PC-9 (cell line): Measurements from ENCODE around the gene TRAPPC3L. TPM values are rescaled to one million over a fixed set of nuclear protein-coding genes. Genes with fewer than 3 reads are reported as not detected.

Source experiments
- BruUV-seq: library from RNA; stranded (reverse); fragments of 400-500 nt; replicated peaks from 2 replicates; lab custom pipeline; 2021; lab: Mats Ljungman, UMichigan
- CTCF ChIA-PET: fragments of 300-600 bp; sonication (Branson Sonifier 250); formaldehyde crosslinking; loops from one replicate; lab custom pipeline; 2022; ENCODE audit warnings: antibody characterized with exemption; lab: Charles Lee
- POLR2A ChIA-PET: fragments of 300-600 bp; sonication (Branson Sonifier 250); formaldehyde crosslinking; loops from one replicate; lab custom pipeline; 2022; ENCODE audit warnings: antibody characterized with exemption; ENCODE audit not compliant: unreplicated experiment; lab: Charles Lee
- DNase-seq, 2 experiments: peaks; one replicate each; pipeline versions ENCODE4 v3.0.0 to v3.0.0-alpha.2; 2015 to 2022; ENCODE audit warnings: mixed read lengths in 1 of 2
- H2AFZ ChIP-seq: fragments of 200-600 bp; sonication (generic); 2 replicates; pipeline ENCODE4 v1.8.1; 2017; ENCODE audit warnings: antibody characterized with exemption
- H3F3A ChIP-seq: fragments of 200-600 bp; sonication (generic); 2 replicates; pipeline ENCODE4 v1.8.1; 2017; ENCODE audit warnings: antibody characterized with exemption, mild to moderate bottlenecking, low read depth; ENCODE audit not compliant: insufficient read depth
- H3K27ac ChIP-seq: fragments of 200-600 bp; sonication (generic); 2 replicates; pipeline ENCODE4 v1.6.1; 2016; ENCODE audit warnings: mixed run types
- H3K27me3 ChIP-seq: fragments of 200-600 bp; sonication (generic); 2 replicates; pipeline ENCODE4 v1.6.1; 2016; ENCODE audit warnings: low read depth, mixed run types; ENCODE audit not compliant: insufficient read depth
- H3K36me3 ChIP-seq: fragments of 200-600 bp; sonication (generic); 2 replicates; pipeline ENCODE4 v1.6.1; 2016; ENCODE audit warnings: low read depth, mixed run types
- H3K4me1 ChIP-seq: fragments of 200-600 bp; sonication (generic); replicated peaks from 2 replicates; pipeline ENCODE4 v1.6.1; 2016; ENCODE audit warnings: mixed run types; ENCODE audit not compliant: insufficient read depth
- H3K4me2 ChIP-seq: fragments of 200-600 bp; sonication (generic); 2 replicates; pipeline ENCODE4 v1.6.1; 2017; ENCODE audit warnings: mixed run types
- H3K4me3 ChIP-seq: fragments of 200-600 bp; sonication (generic); 2 replicates; pipeline ENCODE4 v1.6.1; 2016; ENCODE audit warnings: mixed run types
- H3K79me2 ChIP-seq: fragments of 200-600 bp; sonication (generic); 2 replicates; pipeline ENCODE4 v1.6.1; 2017; ENCODE audit warnings: low read depth, mixed run types
- H3K9me2 ChIP-seq: fragments of 200-600 bp; sonication (generic); 2 replicates; pipeline ENCODE4 v1.8.1; 2017; ENCODE audit warnings: mild to moderate bottlenecking; ENCODE audit not compliant: insufficient read depth
- H3K9me3 ChIP-seq: fragments of 200-600 bp; sonication (generic); 2 replicates; pipeline ENCODE4 v1.8.1; 2016; ENCODE audit warnings: low read depth; ENCODE audit not compliant: insufficient read depth
- H4K20me1 ChIP-seq: fragments of 200-600 bp; sonication (generic); 2 replicates; pipeline ENCODE4 v1.8.1; 2017; ENCODE audit not compliant: insufficient read depth
- EZH2 ChIP-seq: fragments of 200-600 bp; sonication (generic); IDR thresholded peaks from 2 replicates; pipeline ENCODE4 v1.8.0; 2017; ENCODE audit warnings: antibody characterized with exemption, low read depth
- intact Hi-C: fragments of 100-400 bp; cut with micrococcal nuclease; formaldehyde crosslinking; loops from one replicate; pipeline ENCODE4 v1.10.0; 2022; ENCODE audit not compliant: unreplicated experiment
- total RNA-seq: library from RNA; stranded (reverse); gene quantifications from 2 replicates; pipeline ENCODE4 v1.2.3, GENCODE V29; 2021
- TF ChIP-seq, protein P1 (sequence below): fragments of 200-600 bp; sonication (generic); conservative IDR thresholded peaks from 2 replicates; pipeline ENCODE4 v1.6.1; 2017; ENCODE audit warnings: mixed run types, antibody characterized with exemption, mild to moderate bottlenecking, moderate library complexity

TRAPPC3L gene
- total RNA-seq, 1 experiment from 2014 or later, result not detected

DNA sequence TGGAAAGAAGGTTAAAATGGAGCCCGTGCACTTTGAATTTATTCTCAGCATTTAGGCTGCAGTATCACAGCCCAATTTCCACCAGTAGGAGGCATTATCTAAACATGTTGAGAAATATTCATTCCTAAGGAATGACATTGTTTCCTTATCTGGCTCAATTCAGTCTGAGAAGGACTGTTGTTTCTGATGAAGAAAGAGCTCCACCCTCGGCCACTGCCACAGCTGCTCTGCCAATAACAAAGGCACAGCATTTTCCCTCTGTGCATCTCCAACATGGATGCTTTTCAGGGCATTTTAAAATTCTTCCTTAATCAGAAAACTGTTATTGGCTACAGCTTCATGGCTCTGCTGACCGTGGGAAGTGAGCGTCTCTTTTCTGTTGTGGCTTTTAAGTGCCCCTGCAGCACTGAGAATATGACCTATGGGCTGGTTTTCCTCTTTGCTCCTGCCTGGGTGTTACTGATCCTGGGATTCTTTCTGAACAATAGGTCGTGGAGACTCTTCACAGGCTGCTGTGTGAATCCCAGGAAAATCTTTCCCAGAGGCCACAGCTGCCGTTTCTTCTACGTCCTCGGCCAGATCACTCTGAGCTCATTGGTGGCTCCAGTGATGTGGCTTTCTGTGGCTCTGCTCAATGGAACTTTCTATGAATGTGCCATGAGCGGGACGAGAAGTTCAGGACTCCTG lies 33.9 kb downstream of the TRAPPC3L start, which contains the start of gene CALHM5:
CALHM5 (plus strand) TSS at position 216 of the 687 bp plus-strand sequence; CDS start at position 274, 58 bp downstream.
- H3K36me3 ChIP-seq, result no peaks in the 10 kb centered on the region
- H4K20me1 ChIP-seq, result no peaks in the 10 kb centered on the region
- ChIA-PET CTCF (interaction anchor here (0.5 to 1.2 kb wide), 5 partner anchors 60 to 938 kb away, joined by 3 to 5 read pairs (median 3); partner anchors contain the start of gene RWDD1), POLR2A (interaction anchor here (0.5 to 0.9 kb wide), 4 partner anchors 15 to 233 kb away, joined by 3 to 6 read pairs (median 4); no protein-coding TSS in a partner anchor)
- BruUV-seq, result no TSS peak
- no peak within 1 kb of the TSS for H2AFZ ChIP-seq
- H3K79me2 ChIP-seq, result no peaks in the 10 kb centered on the region
- no peak within 1 kb of the TSS for H3K4me2 ChIP-seq
- no peaks in the 10 kb centered on the region for H3F3A ChIP-seq
- H3K27ac ChIP-seq, result no peak within 1 kb of the TSS
- TF ChIP-seq, protein P1, sequence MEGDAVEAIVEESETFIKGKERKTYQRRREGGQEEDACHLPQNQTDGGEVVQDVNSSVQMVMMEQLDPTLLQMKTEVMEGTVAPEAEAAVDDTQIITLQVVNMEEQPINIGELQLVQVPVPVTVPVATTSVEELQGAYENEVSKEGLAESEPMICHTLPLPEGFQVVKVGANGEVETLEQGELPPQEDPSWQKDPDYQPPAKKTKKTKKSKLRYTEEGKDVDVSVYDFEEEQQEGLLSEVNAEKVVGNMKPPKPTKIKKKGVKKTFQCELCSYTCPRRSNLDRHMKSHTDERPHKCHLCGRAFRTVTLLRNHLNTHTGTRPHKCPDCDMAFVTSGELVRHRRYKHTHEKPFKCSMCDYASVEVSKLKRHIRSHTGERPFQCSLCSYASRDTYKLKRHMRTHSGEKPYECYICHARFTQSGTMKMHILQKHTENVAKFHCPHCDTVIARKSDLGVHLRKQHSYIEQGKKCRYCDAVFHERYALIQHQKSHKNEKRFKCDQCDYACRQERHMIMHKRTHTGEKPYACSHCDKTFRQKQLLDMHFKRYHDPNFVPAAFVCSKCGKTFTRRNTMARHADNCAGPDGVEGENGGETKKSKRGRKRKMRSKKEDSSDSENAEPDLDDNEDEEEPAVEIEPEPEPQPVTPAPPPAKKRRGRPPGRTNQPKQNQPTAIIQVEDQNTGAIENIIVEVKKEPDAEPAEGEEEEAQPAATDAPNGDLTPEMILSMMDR, result peak; percentile 72
- TF ChIP-seq EZH2, result no peak
- peak in 1 of 2 experiments; percentile 76 for DNase-seq
- intact Hi-C loops, result no loop called here
- no peak within 1 kb of the TSS for H3K4me3 ChIP-seq
- no peaks in the 10 kb centered on the region for H3K4me1 ChIP-seq
- no peaks in the 10 kb centered on the region for H3K27me3 ChIP-seq
- no peaks in the 10 kb centered on the region for H3K9me3 ChIP-seq
- no peaks in the 10 kb centered on the region for H3K9me2 ChIP-seq

DNA sequence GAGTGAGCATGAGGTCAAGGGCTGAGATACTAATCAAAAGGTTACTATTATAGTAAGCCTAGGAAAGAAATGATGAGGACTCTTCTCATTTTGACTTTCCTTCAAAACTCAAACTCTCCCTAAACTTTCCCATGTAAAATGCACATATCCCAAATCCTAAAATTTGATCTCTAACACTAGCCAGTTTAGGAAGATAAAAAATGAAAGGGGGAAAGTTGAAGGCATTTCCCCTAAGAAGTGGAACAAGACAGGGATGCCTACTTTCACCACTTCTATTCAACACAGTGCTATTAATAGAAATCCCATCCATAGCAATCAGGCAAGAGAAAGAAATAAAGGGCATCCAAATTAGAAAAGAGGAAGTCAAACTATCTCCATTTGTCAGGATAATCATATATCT lies 37.0 kb downstream of the TRAPPC3L start:
- no peaks in the 10 kb centered on the region for H3K9me2 ChIP-seq
- no peak overlapping the region for H2AFZ ChIP-seq
- 0 out of 2 replicates have a peak, but pooled peaks cover 7% of the 10 kb centered on the region for H3K27me3 ChIP-seq
- intact Hi-C loops, result no loop called here
- H4K20me1 ChIP-seq, result no peaks in the 10 kb centered on the region
- no peak overlapping the region for H3K4me3 ChIP-seq
- BruUV-seq, result no TSS peak
- ChIA-PET CTCF (no interaction called here), POLR2A (no interaction called here)
- no peaks in the 10 kb centered on the region for H3F3A ChIP-seq
- no peak overlapping the region for H3K4me2 ChIP-seq
- TF ChIP-seq EZH2, result no peak
- TF ChIP-seq, protein P1, result no peak
- no peaks in the 10 kb centered on the region for H3K9me3 ChIP-seq
- H3K36me3 ChIP-seq, result no peaks in the 10 kb centered on the region
- no peak overlapping the region for H3K27ac ChIP-seq
- no peaks in the 10 kb centered on the region for H3K4me1 ChIP-seq
- no peak for DNase-seq
- no peaks in the 10 kb centered on the region for H3K79me2 ChIP-seq

DNA sequence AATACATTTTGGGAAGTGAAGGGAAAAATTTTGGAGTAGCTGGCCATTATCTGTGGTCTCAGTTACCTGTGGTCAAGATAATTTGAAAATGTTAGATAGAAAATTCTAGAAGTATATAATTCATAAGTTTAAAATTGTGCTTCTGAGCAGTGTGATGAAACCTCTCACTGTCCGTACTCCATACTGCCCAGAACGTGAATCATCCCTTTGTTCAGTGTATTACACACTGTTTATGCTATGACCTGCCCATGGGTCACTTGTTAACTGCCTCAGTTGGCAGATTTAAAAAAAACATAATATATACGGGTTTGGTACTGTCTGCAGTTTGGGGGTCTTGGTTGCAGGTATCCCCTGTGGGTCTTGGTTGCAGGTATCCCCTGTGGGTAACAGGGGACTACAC lies 38.2 kb downstream of the TRAPPC3L start:
- no peaks in the 10 kb centered on the region for H3K4me1 ChIP-seq
- BruUV-seq, result no TSS peak
- CTCF ChIA-PET, result no interaction called here

More for the DNA sequence above, 38.2 kb downstream of the TRAPPC3L start:
- Histone ChIP-seq H4K20me1 (no peaks in the 10 kb centered on the region), H3K9me2 (no peaks in the 10 kb centered on the region), H3K36me3 (no peaks in the 10 kb centered on the region), H3F3A (no peaks in the 10 kb centered on the region), H3K4me3 (no peak overlapping the region), H3K4me2 (no peak overlapping the region), H3K9me3 (no peaks in the 10 kb centered on the region), H3K27me3 (0 out of 2 replicates have a peak, but pooled peaks cover 9% of the 10 kb centered on the region), H3K27ac (no peak overlapping the region), H2AFZ (no peak overlapping the region), H3K79me2 (no peaks in the 10 kb centered on the region)
- TF ChIP-seq, protein P1, result no peak
- no peak for TF ChIP-seq EZH2
- intact Hi-C loops, result no loop called here
- POLR2A ChIA-PET, result no interaction called here
- no peak for DNase-seq
